Stimulated activated CD4-positive, alpha-beta T cell treated with anti-CD3 and anti-CD28 coated beads, Interleukin-1b, Interleukin-23, amount 100 ng/mL, for 1 hour (primary cell): ENCODE results near the gene SCT.

Source experiments
- DNase-seq, 2 donors: peaks; one replicate each; pipeline ENCODE4 v3.0.0-alpha.2; 2020; ENCODE audit warnings: low read depth in 2 of 2

The SCT gene

DNA sequence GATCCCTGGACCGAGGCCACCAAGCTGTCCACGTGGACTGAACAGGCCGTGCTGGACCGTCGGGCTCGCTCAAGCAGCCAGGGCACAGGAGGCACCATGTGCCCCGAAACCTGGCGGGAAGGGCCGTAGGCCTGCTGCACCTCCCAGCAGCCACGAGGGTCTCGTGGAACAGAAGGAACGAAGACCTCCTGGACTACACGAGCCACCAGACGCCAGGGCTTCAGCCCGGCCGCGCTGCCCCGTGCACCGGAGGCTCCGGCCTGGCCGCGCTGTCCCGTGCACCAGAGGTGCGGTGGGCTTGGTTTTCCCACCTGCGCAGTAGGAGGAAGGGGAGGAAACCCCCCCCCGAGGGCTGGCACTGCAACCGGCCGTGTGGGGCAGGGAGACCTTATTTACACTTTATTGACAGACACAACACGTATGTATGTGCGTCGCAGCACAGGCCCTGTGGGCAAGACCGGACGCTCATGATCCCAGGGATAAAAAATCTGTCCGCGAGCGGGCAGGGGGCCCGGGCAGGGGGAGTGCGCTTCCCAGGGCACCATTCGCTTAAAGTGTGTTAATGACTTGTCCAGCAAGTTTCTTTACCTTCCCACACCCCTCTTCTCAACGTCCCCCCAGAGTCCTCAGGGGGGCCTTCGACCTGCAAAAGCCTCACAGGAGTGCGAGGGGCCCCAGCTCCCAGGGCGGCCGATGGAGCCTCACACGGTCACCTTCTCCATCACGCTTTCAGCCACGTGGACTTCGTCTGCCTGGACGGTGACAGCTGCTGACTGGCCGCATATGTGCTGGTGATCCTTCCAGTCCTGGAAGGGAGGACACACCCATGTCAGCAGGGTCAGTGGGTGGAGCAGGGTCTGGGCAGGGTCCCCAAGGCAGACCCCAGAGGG lies 17.1 kb upstream of the SCT start:
- DNase-seq = no peak

GRCh38 chr11:643366-643765 lies 16.4 kb upstream of the SCT start:
- no peak for DNase-seq

- DNase-seq = no peak
Measured at GRCh38 chr11:641806-642370, 14.9 kb upstream of the SCT start.

DNA sequence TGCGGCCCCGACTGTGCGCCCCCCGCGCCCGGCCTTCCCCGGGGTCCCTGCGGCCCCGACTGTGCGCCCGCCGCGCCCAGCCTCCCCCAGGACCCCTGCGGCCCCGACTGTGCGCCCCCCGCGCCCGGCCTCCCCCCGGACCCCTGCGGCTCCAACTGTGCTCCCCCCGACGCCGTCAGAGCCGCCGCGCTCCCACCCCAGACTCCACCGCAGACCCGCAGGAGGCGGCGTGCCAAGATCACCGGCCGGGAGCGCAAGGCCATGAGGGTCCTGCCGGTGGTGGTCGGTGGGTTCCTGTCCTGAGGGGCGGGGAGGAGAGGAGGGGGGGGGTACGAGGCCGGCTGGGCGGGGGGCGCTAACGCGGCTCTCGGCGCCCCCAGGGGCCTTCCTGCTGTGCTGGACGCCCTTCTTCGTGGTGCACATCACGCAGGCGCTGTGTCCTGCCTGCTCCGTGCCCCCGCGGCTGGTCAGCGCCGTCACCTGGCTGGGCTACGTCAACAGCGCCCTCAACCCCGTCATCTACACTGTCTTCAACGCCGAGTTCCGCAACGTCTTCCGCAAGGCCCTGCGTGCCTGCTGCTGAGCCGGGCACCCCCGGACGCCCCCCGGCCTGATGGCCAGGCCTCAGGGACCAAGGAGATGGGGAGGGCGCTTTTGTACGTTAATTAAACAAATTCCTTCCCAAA lies 13.2 kb upstream of the SCT start:
- DNase-seq = no peak

GRCh38 chr11:639332-639955 lies 12.5 kb upstream of the SCT start:
- DNase-seq = no peak

GRCh38 chr11:638631-639331 lies 11.8 kb upstream of the SCT start:
- DNase-seq = no peak

DNA sequence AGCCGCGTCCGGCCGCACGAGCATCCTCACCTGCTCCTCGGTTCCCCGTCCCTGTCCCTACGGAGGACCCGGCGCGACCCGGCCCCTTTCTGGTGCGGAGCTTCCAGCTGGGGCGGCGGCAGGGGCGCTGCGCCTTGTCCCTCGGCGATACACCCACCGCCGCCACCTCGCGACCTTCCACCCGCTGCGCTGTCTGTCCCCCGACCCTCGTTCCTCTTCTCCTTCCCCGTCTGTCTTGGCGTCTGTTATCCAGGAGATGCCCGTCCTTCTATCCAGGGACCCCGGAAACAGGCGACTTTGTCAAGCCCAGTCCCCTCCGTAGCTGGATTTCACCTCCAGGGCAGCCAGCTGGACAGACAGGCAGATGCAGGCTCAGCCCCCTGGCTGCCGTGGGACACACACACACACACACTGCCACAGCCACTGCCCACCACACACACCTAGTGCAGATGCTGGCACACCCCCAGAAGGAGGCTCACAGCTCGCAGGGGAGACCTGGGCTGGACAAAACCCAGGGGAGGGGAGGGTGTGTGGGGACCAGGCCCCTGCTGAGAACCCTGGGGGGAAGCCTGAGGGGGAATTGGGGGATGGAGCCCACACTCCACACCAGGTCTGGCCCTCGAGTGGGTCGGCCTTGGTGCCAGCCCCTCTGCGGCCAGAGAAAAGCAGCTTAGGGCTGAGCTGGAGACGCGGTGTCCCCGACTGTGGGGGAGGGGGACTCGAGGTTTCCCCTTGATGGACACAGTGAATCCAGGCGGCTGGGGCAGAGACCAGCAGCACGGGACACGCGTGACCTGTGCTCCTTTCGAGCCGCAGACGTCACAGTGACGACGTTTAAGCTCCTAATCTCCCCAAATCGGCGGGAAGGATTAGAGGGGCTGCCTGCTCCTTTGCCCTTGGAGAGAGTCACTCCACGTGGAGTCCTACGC lies 10.9 kb upstream of the SCT start:
- no peak for DNase-seq

GRCh38 chr11:637333-637592 lies 10.3 kb upstream of the SCT start:
- no peak for DNase-seq

DNA sequence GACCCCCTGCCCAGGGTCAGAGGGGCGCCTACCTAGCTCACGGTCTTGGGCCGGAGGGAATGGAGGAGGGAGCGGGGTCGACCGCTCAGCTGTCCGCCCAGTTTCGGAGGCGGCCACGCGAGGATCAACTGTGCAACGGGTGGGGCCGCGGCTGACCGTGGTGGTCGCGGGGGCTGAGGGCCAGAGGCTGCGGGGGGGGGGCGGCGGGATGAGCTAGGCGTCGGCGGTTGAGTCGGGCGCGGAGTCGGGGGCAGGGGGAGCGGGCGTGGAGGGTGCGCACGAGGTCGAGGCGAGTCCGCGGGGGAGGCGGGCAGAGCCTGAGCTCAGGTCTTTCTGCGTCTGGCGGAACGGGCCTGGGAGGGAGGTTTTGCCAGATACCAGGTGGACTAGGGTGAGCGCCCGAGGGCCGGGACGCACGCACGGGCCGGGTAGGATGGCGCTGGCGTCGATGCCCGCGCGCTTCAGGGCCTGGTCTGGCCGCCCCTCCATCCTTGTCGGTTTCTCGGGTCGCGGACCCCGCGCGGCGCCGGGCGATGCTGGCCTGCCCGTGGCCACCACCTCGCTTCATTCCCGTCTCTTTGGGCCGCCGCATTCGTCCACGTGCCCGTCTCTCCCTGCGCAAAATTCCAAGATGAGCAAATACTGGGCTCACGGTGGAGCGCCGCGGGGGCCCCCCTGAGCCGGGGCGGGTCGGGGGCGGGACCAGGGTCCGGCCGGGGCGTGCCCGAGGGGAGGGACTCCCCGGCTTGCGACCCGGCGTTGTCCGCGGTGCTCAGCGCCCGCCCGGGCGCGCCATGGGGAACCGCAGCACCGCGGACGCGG lies 9.7 kb upstream of the SCT start, which contains the start of gene DRD4:
Gene DRD4, plus strand, starts transcription at position 759 of the 822 bp plus-strand sequence. Its CDS starts 36 bp downstream, at position 795.
- DNase-seq = no peak

DNA sequence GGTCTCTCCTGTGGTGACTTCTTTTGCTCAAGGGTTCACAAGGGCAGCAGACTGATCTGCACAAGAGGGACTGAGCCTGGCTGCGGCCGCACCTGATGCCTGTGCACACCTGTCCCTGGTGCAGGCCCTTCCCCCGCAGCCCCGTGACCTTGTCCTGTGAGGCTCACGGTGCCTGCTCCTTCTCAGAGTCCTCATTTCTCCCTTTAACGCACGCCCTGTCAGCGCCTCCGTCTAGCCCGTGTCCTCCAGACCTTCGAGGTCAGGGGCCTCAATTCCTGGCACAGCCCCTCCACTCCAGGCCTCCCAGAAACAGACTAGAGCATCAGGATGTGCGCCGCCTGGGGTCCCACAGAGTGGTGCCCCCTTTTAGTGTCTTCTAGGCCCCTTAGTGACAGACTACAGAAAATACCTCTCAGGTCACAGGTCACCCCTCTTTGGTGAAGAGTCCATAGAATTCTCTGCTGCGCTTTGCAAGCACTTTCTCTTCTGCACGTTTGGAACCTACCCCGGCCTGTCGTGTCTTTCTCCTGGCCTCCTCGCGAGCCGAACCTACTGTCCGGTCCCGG lies 9.0 kb upstream of the SCT start:
- no peak for DNase-seq

DNA sequence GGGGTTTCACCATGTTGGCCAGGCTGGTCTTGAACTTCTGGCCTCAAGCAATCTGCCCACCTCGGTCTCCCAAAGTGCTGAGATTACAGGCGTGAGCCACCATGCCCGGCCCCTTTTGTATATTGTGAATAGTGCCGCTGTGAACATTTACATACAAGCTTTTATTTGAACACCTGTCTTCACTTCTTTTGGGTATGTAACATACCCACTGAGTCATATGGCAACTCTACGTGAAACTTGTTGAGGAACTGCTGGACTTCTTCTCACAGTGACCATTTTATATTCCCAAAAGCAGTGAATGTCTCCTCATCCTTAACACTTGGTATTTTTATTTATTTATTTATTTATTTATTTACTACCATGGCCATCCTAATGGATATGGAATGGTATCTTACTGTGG lies 3.9 kb upstream of the SCT start:
- no peak for DNase-seq

- no peak for DNase-seq
Measured at GRCh38 chr11:629237-629583, 2.2 kb upstream of the SCT start.

DNA sequence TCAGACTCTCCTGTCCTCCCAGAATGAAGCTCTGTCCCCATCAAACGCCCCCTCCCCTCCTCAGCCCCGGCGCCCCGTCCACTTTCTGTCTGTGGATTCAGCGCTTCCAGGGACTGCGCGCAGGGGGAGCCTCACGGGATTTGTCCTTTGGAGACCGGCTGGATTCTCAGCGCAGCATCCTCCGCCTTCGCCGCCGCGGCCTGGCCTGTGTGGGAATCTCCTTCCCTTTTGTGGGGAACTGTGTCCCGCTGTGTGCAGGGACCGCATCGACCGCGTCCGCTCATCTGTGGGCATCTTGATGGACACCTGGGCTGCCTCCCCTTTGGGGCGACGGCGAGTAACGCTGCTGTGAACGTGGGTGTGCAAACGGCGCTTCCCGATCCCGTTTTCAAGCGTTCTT lies 1.1 kb upstream of the SCT start:
- no peak for DNase-seq

GRCh38 chr11:627308-627576 lies 261 bp upstream of the SCT start:
- no peak for DNase-seq

- no peak for DNase-seq
Measured at GRCh38 chr11:625636-626268, 1.2 kb downstream of the SCT start.

DNA sequence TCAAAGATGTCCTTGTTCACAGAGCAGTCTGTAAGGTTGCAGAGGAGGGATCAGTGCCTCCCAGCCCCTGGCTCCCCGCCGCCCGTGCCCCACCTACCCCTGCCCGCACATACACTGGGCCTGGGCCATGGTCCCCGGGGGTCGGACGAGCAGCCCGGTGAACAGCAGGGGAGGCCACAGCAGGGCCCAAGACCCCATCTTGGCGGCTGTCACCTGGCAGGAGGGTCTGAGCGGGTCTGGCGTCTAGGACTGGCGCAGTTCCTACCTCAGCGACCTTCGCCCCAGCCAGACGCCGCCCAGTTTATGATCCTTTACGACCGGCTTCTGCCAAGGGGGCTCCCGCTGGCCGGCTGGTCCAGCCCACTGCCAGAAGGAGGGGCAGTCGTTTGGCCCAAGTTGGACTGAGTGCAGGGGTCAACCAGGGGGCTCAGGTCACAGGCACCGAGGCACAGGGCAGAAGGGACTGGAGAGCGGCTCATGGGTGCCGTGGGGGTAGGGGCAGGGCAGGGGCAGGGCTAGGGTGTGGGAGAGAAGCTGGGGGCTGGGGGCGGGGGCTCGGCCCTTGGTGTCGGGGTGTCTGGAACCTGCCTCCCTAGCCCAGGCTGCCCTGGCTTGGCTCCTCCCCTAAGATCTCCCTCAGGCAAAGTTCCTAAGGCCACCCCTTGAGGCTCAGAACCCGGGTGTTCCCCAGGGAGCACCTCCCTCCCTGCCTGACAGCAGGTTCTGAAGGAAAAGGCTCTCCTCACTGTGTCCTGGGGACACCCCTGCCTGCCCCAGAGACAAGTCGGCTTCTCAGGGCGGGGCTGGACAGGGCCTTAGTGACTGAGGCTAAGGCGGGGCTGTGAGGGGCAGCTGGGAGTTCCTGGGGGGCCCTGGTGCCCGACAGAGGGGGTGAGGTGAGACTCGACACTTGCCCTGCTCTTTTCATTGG lies 2.0 kb downstream of the SCT start, which contains the start of gene CDHR5:
Gene CDHR5, minus strand, starts transcription at position 251 of the 931 bp plus-strand sequence. Its CDS starts 53 bp downstream, at position 198.
- no peak for DNase-seq

- no peak for DNase-seq
Measured at GRCh38 chr11:623999-624704, 2.8 kb downstream of the SCT start.
